Epithelial cell of proximal tubule (primary cell): ENCODE results near the gene MED13L. TPM values are rescaled to one million over a fixed set of nuclear protein-coding genes. Genes with fewer than 3 reads are reported as not detected.

Experiments
- DNase-seq: peaks from one replicate; pipeline ENCODE4 v3.0.0-alpha.2; 2011; ENCODE audit warnings: low read depth
- H3K4me3 ChIP-seq: 2 replicates; pipeline ENCODE4 v1.5.1; 2011; ENCODE audit warnings: low read depth, mild to moderate bottlenecking, low read length
- total RNA-seq: library from RNA; depleted of rRNA; stranded (reverse); fragments of >200 nt; gene quantifications from 2 replicates; pipeline ENCODE4 v1.2.3, GENCODE V29; 2015
- TF ChIP-seq, protein P1 (sequence below): conservative IDR thresholded peaks from 2 replicates; pipeline ENCODE4 v1.5.1; 2012; ENCODE audit warnings: low read depth, mild to moderate bottlenecking, low read length

Gene MED13L
- total RNA-seq, 1 donor from 2014 or later: 37.9 TPM

DNA sequence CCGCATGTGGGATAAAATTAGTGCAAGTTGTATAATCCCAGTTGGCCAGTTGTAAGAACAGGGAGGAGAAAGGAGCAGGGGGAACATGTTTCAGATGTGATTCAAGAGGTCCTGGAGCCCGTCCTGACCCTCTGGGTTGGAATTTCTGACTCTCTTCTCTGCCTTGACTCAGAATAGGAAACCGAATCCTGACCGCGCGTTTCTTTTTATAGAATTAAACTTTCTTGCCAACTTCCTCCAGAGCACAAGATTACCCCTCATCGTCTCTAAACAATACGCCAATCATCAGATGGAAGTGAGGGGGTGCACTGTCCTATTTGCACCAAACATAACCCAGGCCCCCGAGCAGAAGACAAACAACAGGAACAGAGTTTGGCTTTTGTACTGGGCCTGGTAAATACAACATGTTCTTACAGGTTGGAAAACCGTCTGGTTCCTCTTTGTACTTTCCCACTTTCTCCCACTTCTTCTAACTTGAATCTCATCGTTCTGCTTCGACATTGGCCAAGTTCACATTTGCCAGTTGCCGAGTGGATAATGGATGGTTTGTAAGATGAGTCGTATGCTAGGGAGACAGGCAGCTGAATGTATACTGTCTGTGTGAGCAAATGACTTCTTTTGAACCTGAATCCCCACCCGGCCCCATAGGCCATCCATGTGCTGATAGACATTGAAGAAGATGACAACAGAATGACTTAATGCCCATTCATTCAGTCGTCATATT, 42.6 kb upstream of the MED13L start:
- DNase-seq: no peak
- H3K4me3 ChIP-seq: no peak overlapping the region
- TF ChIP-seq, protein P1, sequence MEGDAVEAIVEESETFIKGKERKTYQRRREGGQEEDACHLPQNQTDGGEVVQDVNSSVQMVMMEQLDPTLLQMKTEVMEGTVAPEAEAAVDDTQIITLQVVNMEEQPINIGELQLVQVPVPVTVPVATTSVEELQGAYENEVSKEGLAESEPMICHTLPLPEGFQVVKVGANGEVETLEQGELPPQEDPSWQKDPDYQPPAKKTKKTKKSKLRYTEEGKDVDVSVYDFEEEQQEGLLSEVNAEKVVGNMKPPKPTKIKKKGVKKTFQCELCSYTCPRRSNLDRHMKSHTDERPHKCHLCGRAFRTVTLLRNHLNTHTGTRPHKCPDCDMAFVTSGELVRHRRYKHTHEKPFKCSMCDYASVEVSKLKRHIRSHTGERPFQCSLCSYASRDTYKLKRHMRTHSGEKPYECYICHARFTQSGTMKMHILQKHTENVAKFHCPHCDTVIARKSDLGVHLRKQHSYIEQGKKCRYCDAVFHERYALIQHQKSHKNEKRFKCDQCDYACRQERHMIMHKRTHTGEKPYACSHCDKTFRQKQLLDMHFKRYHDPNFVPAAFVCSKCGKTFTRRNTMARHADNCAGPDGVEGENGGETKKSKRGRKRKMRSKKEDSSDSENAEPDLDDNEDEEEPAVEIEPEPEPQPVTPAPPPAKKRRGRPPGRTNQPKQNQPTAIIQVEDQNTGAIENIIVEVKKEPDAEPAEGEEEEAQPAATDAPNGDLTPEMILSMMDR: no peak

DNA sequence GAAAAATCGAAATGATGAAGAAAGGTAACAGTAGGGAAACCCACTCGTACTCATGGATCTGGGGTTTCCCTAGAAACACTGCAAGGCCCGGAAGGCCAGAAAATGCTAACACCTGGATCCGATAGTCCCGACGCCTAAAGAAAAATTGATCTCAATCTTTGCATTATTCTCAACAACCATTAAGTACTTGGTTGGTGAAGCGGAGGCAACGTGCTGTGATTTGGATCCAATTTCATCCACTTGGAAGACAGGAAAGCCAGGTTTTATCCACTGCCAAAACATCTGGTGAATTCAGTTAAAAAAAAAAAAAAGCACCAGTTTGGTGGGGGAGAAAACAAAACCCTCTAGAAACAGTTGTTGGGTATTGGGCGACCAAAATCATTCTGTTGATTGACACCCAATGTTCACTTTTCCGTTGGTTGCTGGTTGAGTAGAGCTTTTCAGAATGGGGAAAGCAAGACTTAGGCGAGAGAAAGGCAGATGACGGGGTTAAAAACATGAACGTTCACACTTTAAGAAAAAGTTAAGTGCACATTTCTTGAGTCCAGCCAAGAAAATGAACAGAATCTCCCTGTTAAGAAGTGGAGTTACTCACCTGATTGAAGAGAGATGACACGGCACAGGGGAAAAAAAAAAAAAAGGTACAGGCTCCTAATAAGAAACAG, 41.9 kb upstream of the MED13L start:
- no peak overlapping the region for H3K4me3 ChIP-seq
- TF ChIP-seq, protein P1: no peak
- no peak for DNase-seq

DNA sequence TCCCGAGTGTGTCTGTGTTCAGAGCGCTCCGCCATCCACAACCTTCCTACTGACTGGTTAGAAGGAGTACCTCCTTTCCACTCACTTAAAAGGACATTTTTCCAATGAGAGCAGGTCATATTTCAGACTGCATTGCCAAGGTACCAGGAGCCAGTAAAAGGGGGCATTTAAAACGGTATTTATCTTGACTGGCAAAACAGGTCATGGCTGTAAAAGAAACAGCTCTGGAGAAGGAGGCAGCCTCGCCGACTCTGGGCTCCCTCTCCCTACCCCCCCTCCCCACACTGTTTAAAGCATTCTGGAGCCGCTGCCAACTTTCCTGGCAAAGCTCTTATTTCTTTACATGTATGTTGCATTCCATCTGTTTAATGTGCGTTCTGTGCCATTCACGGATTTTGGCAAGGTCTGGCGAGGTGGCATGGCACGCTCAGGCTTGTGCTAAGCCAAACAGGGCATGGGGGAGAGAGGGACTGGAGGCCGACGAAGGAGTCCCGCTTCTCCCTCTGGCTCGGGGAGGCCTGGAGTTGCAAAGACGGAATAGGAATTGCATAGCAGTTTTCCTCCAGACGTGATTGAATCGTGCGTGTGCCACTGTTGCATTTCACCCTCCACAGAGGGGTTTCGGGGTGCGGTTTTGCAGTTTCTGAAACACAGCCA, 41.2 kb upstream of the MED13L start:
- no peak overlapping the region for H3K4me3 ChIP-seq
- DNase-seq: no peak
- TF ChIP-seq, protein P1: no peak

DNA sequence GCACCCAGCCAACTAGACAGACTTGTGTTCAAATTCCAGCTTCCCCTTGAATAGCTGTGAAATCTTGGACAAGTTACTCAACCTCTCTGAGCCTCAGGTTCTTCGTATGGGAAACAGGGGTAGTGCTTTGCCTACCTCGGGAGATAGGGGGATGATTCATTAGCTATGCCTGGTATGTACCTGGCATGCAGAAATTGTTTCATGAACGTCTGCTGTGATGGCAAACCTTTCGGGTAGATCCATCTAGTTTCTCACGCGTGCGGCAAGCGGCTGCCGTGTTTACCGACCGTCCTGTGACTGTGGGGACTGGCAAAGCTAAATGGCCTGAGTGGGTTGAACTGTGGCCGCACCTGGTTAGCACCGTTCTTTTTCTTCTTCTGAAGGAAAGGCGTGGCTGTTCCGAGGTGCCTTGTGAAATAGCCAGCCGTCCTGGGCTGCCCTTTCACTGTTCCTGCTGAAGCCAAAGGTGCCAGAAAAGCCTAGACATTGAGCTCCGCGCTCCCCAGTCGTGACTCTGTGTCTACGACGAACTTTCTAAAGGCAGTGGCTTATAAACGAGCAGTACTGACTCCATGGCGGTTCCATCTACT, 40.6 kb upstream of the MED13L start:
- DNase-seq: no peak
- no peak overlapping the region for H3K4me3 ChIP-seq
- TF ChIP-seq, protein P1: no peak

DNA sequence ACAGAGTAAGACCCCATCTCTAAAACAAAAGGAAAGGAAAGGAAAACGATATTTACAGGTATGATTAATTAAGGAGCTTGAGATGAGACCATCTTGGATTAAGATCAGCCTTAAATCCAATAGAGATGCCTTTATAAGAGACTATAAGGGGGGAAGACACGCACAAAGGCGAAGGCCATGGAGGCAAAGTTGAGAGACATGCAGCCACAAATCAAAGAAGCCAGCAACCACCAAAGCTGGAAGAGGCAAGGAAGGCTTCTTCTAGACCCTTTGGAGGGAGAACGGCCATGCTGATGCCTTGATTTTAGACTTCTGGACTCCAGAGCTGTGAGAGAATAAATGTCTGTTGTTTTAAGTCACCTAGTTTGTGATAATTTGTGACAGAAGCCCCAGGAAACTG, 39.6 kb upstream of the MED13L start:
- TF ChIP-seq, protein P1: no peak
- H3K4me3 ChIP-seq: no peak overlapping the region
- DNase-seq: no peak

DNA sequence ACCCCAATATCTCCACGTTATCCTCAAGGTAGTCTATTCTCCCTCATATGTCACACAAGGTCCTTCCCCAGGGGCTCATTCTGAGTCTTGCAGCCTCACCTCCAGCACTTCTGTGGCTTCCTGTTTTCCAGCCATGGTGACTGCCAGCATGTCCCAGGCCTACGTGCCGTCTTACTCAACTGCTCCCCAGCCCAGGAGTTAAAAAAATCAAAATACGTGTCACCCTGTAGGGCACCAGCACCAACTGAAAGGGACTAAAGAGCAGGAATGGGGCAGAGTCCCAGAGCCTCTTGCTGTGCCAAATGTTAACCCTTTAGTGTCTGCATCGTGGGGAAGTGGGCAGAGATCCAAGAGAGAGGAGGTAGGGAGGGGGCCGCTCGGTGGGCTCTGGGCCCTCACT, 37.0 kb upstream of the MED13L start:
- TF ChIP-seq, protein P1: no peak
- DNase-seq: no peak

More for the DNA sequence above, 37.0 kb upstream of the MED13L start:
- no peak overlapping the region for H3K4me3 ChIP-seq
